ENCODE measurements around the gene KXD1.

Gene KXD1

GRCh38 chr19:18613589-18614234 is 56.0 kb downstream of the KXD1 start:
- DNase-seq (ENCODE audit: low read depth): no peak

GRCh38 chr19:18616023-18616422 is 58.4 kb downstream of the KXD1 start:
- no peak for DNase-seq (ENCODE audit: low read depth)

GRCh38 chr19:18617562-18617961 is 59.9 kb downstream of the KXD1 start:
- DNase-seq (ENCODE audit: low read depth): no peak

- no peak for DNase-seq (ENCODE audit: low read depth)
Measured at GRCh38 chr19:18618236-18618635, 60.6 kb downstream of the KXD1 start.
